ENCODE results near the gene DLK2.

DNA sequence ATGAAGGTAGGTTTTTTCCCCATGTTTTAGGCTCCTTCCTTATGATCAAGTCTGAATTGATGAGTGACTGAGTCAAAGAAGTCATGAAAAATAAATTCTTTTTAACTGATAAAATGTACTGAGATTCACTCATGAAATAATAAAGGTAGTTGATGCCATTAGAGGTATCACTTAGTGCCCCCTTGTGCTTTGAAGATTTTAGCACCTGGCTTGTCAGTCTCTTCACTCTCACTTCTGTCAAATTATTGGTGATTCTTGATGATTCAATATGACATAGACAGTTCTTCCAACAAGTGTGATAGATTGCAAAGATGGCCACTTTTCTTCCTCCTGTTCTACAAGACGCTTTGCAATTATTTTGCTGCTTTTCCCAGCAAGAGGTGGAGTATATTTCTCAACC is 4.2 kb upstream of the DLK2 start:
- TF ChIP-seq TAF1 (IDR thresholded peaks at IDR 0.05; ENCODE audit: borderline replicate concordance, insufficient read depth, low read length) = no peak
- TF ChIP-seq, protein P1, sequence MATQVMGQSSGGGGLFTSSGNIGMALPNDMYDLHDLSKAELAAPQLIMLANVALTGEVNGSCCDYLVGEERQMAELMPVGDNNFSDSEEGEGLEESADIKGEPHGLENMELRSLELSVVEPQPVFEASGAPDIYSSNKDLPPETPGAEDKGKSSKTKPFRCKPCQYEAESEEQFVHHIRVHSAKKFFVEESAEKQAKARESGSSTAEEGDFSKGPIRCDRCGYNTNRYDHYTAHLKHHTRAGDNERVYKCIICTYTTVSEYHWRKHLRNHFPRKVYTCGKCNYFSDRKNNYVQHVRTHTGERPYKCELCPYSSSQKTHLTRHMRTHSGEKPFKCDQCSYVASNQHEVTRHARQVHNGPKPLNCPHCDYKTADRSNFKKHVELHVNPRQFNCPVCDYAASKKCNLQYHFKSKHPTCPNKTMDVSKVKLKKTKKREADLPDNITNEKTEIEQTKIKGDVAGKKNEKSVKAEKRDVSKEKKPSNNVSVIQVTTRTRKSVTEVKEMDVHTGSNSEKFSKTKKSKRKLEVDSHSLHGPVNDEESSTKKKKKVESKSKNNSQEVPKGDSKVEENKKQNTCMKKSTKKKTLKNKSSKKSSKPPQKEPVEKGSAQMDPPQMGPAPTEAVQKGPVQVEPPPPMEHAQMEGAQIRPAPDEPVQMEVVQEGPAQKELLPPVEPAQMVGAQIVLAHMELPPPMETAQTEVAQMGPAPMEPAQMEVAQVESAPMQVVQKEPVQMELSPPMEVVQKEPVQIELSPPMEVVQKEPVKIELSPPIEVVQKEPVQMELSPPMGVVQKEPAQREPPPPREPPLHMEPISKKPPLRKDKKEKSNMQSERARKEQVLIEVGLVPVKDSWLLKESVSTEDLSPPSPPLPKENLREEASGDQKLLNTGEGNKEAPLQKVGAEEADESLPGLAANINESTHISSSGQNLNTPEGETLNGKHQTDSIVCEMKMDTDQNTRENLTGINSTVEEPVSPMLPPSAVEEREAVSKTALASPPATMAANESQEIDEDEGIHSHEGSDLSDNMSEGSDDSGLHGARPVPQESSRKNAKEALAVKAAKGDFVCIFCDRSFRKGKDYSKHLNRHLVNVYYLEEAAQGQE (IDR thresholded peaks at IDR 0.05; ENCODE audit: insufficient read depth in 1 of 2, low read depth in 2 of 2, low read length in 2 of 2) = no peak
- TF ChIP-seq POLR2AphosphoS5 (IDR thresholded peaks at IDR 0.05; ENCODE audit: low read depth, low read length) = no peak
- TF ChIP-seq SIN3A (IDR thresholded peaks at IDR 0.05; ENCODE audit: borderline replicate concordance, insufficient read depth, low read length) = no peak

Measured in PFSK-1 (cell line).